AG09319 (cell line): ENCODE measurements around the gene GUCY1B1.

Experiments used
- DNase-seq: peaks from one replicate; pipeline ENCODE4 v3.0.0-alpha.2; 2010; ENCODE audit warnings: low read depth; ENCODE audit errors: extremely low read depth
- TF ChIP-seq, protein P1 (sequence below): IDR thresholded peaks from 2 replicates; pipeline ENCODE4 v1.5.1; 2011; ENCODE audit warnings: low read depth, mild to moderate bottlenecking, inconsistent platforms, low read length, moderate library complexity

GUCY1B1 gene

DNA sequence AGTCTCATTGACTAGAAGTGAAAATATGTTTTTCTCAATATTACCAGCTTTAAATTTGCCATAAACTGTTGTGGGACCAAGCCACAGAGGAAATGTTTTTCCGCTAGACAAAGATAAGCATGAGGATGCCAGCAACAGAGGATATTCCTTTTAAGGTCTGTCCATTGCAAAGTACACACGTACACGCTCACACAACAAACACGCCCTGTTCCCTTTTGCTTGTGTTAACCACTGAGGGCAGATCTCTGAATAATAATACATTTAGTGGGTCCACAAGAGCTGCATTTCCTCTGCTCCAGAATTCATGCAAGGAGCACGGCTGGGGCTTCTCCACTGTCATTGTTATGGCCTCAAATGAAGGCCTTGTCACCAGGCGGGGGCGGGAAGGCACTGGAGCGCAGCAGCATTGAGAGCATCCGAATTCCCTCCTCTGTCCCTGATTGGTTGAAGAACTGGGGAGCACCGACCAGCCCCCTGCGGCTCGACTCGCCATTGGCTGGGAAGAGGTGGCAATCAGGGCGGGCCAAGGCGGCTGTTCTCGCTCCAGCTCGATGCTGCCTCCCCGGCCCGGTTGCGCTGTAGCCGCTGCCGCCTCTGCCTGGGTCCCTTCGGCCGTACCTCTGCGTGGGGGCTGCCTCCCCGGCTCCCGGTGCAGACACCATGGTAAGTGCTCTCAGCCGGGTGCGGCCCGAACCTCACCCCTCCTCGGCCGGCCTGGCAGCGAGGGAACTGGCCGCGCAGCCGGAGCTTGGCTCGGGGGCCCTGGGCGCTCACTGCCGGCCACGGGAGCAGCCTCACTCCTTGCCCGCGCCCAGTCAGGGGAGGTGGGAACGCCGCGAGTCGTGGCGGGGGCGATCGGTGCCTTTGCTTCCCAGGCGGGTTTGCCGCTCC is at the start of gene GUCY1B1:
Gene GUCY1B1 (plus strand): TSS at position 541 of the 891 bp plus-strand sequence. CDS start 120 bp downstream, at position 661.
- TF ChIP-seq, protein P1, sequence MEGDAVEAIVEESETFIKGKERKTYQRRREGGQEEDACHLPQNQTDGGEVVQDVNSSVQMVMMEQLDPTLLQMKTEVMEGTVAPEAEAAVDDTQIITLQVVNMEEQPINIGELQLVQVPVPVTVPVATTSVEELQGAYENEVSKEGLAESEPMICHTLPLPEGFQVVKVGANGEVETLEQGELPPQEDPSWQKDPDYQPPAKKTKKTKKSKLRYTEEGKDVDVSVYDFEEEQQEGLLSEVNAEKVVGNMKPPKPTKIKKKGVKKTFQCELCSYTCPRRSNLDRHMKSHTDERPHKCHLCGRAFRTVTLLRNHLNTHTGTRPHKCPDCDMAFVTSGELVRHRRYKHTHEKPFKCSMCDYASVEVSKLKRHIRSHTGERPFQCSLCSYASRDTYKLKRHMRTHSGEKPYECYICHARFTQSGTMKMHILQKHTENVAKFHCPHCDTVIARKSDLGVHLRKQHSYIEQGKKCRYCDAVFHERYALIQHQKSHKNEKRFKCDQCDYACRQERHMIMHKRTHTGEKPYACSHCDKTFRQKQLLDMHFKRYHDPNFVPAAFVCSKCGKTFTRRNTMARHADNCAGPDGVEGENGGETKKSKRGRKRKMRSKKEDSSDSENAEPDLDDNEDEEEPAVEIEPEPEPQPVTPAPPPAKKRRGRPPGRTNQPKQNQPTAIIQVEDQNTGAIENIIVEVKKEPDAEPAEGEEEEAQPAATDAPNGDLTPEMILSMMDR = peak; percentile 51
- peak; percentile 80 for DNase-seq

DNA sequence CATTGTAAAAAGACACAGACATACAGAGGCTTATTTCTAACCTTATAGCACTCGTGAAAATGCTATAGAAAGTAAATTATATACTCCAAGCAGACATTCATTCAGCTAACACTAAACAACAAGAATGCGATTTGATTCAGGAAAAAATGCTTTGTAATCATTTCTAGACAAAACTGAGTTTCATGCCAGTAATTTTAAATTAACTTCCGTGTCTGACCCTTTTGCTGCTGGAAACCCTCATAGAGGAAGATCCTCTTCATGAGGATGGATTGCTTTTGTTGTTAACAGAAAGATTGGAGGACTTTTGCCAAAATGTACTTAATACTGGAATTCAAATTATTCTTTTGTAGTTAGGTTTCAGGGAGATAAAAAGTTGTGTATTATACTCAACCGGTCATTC is 48.9 kb upstream of the GUCY1B1 start:
- TF ChIP-seq, protein P1 = no peak
- no peak for DNase-seq

DNA sequence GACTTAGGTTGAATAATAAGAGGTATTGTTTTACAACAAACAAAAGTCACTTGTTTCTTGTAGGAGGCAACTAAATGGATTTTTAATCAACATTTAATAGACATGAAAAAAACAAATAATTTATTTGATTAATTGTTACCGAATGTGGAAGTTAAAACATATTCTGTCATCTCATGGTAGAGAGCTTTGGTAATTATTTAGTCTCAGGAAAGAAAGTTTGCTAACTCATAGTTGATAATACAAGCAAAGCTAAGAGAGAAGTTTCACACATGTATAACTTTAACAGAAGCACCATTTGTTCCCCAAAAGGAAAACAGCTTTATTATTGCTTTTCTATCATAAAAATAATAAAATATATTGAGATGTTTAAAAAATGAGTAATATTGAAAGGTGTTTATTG is 47.3 kb upstream of the GUCY1B1 start:
- TF ChIP-seq, protein P1 = no peak
- no peak for DNase-seq

DNA sequence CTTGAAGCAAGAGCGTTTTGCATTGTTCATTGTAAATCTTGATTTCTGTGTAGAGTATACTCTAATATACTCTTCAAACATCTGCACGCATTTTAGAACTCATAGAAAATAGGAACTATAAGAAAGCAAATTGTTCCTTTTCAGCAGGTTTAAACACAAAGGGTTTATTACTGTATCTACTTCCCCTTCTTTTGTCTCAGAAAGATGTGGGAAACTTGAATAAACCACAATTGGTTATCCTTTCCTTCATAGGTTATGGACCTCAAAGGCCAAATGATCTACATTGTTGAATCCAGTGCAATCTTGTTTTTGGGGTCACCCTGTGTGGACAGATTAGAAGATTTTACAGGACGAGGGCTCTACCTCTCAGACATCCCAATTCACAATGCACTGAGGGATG is 46.0 kb upstream of the GUCY1B1 start:
- TF ChIP-seq, protein P1 = no peak
- no peak for DNase-seq

DNA sequence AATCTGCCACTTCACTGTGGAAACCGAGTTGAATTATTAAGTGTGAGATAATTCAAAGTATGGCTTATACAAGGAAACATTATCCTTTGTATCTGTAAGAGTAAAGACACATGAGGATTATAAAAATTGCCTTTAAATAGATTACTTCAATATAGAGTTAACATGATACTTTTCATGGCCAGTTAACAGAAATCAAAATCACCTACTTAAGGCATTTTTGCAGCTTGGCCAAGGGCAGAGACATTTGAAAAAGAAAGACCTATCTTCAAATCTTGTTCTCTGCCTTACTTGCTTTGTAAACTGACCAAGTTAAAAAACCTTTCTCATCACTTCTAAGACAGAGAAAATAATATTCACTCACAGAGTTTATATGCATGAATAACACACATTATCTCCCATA is 44.9 kb upstream of the GUCY1B1 start:
- DNase-seq = no peak
- TF ChIP-seq, protein P1 = no peak

DNA sequence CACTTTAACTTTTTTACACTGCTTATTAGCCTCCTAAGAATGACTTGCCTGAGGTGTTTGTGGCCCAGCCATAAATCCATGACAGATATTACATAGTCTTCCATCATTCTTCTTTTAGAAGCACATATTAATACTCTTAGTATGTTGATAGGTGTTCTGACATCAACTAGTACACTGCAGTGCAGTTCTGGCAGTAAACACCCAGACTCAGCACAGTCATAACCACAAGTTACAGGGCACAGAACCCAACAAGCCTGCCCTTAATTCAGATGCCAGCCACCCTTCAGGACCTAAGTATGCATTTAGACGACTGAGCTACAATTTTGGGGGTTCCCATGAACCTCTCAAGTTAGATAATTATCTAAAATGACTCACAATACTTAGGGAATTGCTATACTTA is 36.5 kb upstream of the GUCY1B1 start:
- DNase-seq = no peak
- TF ChIP-seq, protein P1 = no peak

DNA sequence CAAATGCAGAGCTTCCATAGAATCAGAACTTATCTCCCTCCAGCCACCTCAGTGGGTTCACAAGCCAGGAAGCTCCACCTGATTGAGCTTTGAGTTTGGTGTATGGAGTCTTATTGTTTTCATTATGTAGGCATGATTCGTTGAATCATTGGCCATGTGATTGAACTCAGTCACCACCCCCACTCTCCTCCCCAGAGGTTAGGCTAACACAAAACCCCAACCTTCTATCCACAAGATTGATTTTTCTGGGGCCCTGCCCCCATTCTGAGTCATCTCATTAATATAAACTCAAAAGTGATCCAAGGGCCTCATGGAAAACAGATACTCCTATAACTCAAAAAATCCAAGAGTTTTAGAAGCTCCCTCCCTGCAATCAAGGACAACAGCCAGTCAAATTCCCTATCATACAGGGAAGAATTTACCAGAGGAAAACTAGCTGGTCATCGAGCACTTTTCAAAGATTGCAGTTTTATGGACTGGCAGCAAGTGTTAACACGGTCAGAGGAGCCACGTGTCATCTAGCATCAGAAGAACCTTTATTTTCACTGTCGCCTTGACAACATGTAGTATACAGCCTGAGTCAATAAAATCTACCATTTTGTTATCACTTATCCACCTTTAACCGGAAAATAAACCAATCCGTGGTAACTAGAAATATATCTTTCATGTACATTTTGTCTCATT is 35.9 kb upstream of the GUCY1B1 start:
- TF ChIP-seq, protein P1 = no peak
- peak; percentile 8 for DNase-seq
